Caco-2 (cell line): Measurements from ENCODE around the gene SLC25A26. TPM values are rescaled to one million over a fixed set of nuclear protein-coding genes. Genes with fewer than 3 reads are reported as not detected.

Source experiments
- BruUV-seq: library from RNA; stranded (reverse); fragments of 400-500 nt; replicated peaks from 2 replicates; lab custom pipeline; 2021; lab: Mats Ljungman, UMichigan
- CTCF ChIA-PET: fragments of 300-600 bp; sonication (Branson Sonifier 250); formaldehyde crosslinking; loops from one replicate; lab custom pipeline; 2022; ENCODE audit warnings: antibody characterized with exemption; lab: Charles Lee
- POLR2A ChIA-PET: fragments of 300-600 bp; sonication (Branson Sonifier 250); formaldehyde crosslinking; loops from one replicate; lab custom pipeline; 2022; ENCODE audit warnings: antibody characterized with exemption; lab: Charles Lee
- DNase-seq, 2 experiments: peaks; one replicate each; pipeline versions ENCODE4 v3.0.0 to v3.0.0-alpha.2; 2020 to 2022
- H3K27me3 ChIP-seq: replicated peaks from 2 replicates; pipeline ENCODE4 v1.6.0; 2011; ENCODE audit warnings: low read length; ENCODE audit not compliant: control insufficient read depth, insufficient read depth
- H3K36me3 ChIP-seq: 2 replicates; pipeline ENCODE4 v1.5.1; 2011; ENCODE audit warnings: low read length; ENCODE audit not compliant: control insufficient read depth, insufficient read depth
- H3K4me1 ChIP-seq: fragments of 250-450 bp; sonication (Bioruptor Pico); 2 replicates; pipeline ENCODE4 v1.5.1; 2020; ENCODE audit warnings: mild to moderate bottlenecking
- H3K4me3 ChIP-seq: 2 replicates; pipeline ENCODE4 v1.5.1; 2011; ENCODE audit warnings: low read depth, mild to moderate bottlenecking, control low read depth, low read length
- H3K9me3 ChIP-seq: fragments of 250-450 bp; sonication (Bioruptor Pico); 2 replicates; pipeline ENCODE4 v1.5.1; 2020; ENCODE audit warnings: mild to moderate bottlenecking, moderate library complexity
- H3K27ac Mint-ChIP-seq: one replicate; pipeline ENCODE4 v1.8.0; 2022; ENCODE audit warnings: mixed read lengths; ENCODE audit not compliant: unreplicated experiment
- H3K27me3 Mint-ChIP-seq: one replicate; pipeline ENCODE4 v1.8.0; 2022; ENCODE audit warnings: mixed read lengths; ENCODE audit not compliant: insufficient read depth, unreplicated experiment
- H3K36me3 Mint-ChIP-seq: one replicate; pipeline ENCODE4 v1.8.0; 2022; ENCODE audit warnings: mild to moderate bottlenecking, mixed read lengths; ENCODE audit not compliant: insufficient read depth, unreplicated experiment
- H3K4me1 Mint-ChIP-seq: one replicate; pipeline ENCODE4 v1.8.0; 2022; ENCODE audit warnings: low read depth, mixed read lengths; ENCODE audit not compliant: unreplicated experiment
- H3K4me3 Mint-ChIP-seq: one replicate; pipeline ENCODE4 v1.8.0; 2022; ENCODE audit warnings: mild to moderate bottlenecking, moderate library complexity, mixed read lengths; ENCODE audit not compliant: unreplicated experiment
- H3K9me3 Mint-ChIP-seq: one replicate; pipeline ENCODE4 v1.8.0; 2022; ENCODE audit warnings: mixed read lengths; ENCODE audit not compliant: unreplicated experiment
- intact Hi-C: fragments of 100-400 bp; cut with micrococcal nuclease; formaldehyde crosslinking; loops from one replicate; pipeline ENCODE4 v1.10.0; 2022; ENCODE audit not compliant: unreplicated experiment
- total RNA-seq: library from RNA; stranded (reverse); gene quantifications from 2 replicates; pipeline ENCODE4 v1.2.3, GENCODE V29; 2022
- TF ChIP-seq, protein P1 (sequence below), 2 experiments: fragments of 200-600 bp in 1 of 2; IDR thresholded peaks; 1 replicate in 1 of 2; 2 replicates in 1 of 2; pipeline versions ENCODE4 v1.5.1 to v1.8.0; 2011 to 2022; ENCODE audit warnings: antibody characterized with exemption in 1 of 2, control low read depth in 1 of 2, inconsistent platforms in 1 of 2, low read depth in 1 of 2, low read length in 1 of 2, mild to moderate bottlenecking in 1 of 2, moderate library complexity in 1 of 2; ENCODE audit not compliant: insufficient read depth in 1 of 2, severe bottlenecking in 1 of 2, unreplicated experiment in 1 of 2

The SLC25A26 gene
- total RNA-seq, 1 experiment from 2014 or later, result 25.4 TPM

DNA sequence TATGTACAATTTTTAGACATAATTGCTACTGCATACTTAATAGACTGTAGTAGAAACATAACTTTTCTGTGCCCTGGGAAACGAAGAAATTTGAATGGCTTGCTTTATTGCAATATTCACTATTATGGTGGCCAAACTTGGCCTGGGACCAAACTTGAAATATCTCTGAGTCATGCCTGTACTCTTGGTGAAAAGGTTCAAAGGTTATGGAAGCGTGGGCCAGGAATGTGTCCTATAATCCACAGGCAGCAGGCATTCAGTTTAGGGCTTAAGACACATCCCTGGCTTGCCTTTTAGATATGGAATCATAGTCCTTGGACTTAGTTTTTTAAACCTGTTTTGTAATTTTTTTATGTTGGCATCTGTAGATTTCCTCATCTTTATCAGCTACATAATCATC lies 155.8 kb downstream of the SLC25A26 start:
- Mint-ChIP-seq H3K36me3 (peaks cover 67% of the 10 kb centered on the region), H3K9me3 (no peaks in the 10 kb centered on the region), H3K4me1 (peaks cover 12% of the 10 kb centered on the region), H3K4me3 (no peak overlapping the region), H3K27ac (no peak overlapping the region), H3K27me3 (no peaks in the 10 kb centered on the region)
- Histone ChIP-seq H3K4me3 (no peak overlapping the region), H3K9me3 (no peaks in the 10 kb centered on the region), H3K27me3 (no peaks in the 10 kb centered on the region), H3K4me1 (peaks cover 12% of the 10 kb centered on the region), H3K36me3 (peaks cover 2% of the 10 kb centered on the region)
- BruUV-seq, result no TSS peak
- ChIA-PET CTCF (no interaction called here), POLR2A (no interaction called here)
- TF ChIP-seq, protein P1, sequence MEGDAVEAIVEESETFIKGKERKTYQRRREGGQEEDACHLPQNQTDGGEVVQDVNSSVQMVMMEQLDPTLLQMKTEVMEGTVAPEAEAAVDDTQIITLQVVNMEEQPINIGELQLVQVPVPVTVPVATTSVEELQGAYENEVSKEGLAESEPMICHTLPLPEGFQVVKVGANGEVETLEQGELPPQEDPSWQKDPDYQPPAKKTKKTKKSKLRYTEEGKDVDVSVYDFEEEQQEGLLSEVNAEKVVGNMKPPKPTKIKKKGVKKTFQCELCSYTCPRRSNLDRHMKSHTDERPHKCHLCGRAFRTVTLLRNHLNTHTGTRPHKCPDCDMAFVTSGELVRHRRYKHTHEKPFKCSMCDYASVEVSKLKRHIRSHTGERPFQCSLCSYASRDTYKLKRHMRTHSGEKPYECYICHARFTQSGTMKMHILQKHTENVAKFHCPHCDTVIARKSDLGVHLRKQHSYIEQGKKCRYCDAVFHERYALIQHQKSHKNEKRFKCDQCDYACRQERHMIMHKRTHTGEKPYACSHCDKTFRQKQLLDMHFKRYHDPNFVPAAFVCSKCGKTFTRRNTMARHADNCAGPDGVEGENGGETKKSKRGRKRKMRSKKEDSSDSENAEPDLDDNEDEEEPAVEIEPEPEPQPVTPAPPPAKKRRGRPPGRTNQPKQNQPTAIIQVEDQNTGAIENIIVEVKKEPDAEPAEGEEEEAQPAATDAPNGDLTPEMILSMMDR (IDR thresholded peaks at IDR 0.05; ENCODE audit: insufficient read depth in 1 of 2, low read depth in 1 of 2, low read length in 1 of 2, severe bottlenecking in 1 of 2, unreplicated experiment in 1 of 2), result no peak
- intact Hi-C loops, result no loop called here
- DNase-seq, result peak in 1 of 2 experiments; percentile 22

DNA sequence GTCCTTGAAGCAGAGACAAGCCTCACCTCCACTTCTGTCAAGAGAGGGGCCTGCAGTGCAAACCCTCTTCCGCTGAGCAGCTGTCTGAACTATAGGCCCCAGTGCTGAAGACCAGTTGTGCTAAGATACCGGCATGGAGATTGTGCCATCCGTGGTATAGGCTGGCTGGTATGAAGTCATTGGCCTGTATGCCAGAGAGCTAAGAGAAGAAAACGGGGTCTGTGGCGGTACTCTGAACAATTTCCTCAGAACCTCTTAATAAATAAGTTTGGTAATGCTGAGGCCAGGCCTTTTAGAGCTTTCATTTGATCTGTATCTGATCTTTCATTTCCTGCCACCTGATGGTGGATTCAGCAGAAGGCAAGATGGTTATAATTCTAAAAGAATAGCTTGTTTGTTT lies 157.0 kb downstream of the SLC25A26 start:
- CTCF ChIA-PET, result interaction anchor here (1.3 kb wide), 1 partner anchor 130 kb away, joined by 3 read pairs; no protein-coding TSS in a partner anchor

DNA sequence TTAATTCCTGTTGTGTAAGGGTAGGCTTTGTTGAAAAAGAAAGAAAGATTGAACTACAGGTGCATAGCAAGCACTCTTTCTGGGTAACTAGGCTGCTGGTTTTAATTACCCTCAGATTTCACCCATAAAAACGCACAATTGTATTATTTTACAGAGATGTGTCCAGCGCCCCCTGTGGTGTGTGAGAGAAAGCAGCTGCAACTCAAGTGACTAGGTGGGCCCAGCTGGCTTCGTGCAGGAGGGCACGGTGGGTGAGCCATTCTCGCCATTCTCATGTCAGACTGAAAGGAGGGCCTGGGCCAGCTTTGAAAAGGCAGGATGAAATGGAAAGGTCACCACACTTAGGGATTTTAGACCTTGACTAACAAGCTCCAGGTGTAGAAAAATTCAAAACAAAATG lies 157.5 kb downstream of the SLC25A26 start:
- no peaks in the 10 kb centered on the region for H3K27me3 ChIP-seq
- BruUV-seq, result TSS peak; percentile 19
- H3K36me3 Mint-ChIP-seq, result peaks cover 82% of the 10 kb centered on the region
- no peak for DNase-seq
- ChIA-PET CTCF (interaction anchor here (1.3 kb wide), 1 partner anchor 130 kb away, joined by 3 read pairs; no protein-coding TSS in a partner anchor), POLR2A (interaction anchor here (0.5 kb wide), 1 partner anchor 995 kb away, joined by 3 read pairs; no protein-coding TSS in a partner anchor)
- H3K9me3 ChIP-seq, result no peaks in the 10 kb centered on the region
- H3K27me3 Mint-ChIP-seq, result no peaks in the 10 kb centered on the region
- H3K4me1 ChIP-seq, result peaks cover 12% of the 10 kb centered on the region
- intact Hi-C loops, result no loop called here
- no peak overlapping the region for H3K4me3 Mint-ChIP-seq
- H3K4me3 ChIP-seq, result no peak overlapping the region
- H3K27ac Mint-ChIP-seq, result peak overlapping the region; percentile 26
- H3K4me1 Mint-ChIP-seq, result peaks cover 12% of the 10 kb centered on the region
- TF ChIP-seq, protein P1 (IDR thresholded peaks at IDR 0.05; ENCODE audit: insufficient read depth in 1 of 2, low read depth in 1 of 2, low read length in 1 of 2, severe bottlenecking in 1 of 2, unreplicated experiment in 1 of 2), result peak; percentile 42 to 46
- H3K9me3 Mint-ChIP-seq, result no peaks in the 10 kb centered on the region
- peaks cover 9% of the 10 kb centered on the region for H3K36me3 ChIP-seq

More for the DNA sequence above, 157.0 kb downstream of the SLC25A26 start:
- no peaks in the 10 kb centered on the region for H3K9me3 Mint-ChIP-seq
- intact Hi-C loops, result no loop called here
- H3K4me3 Mint-ChIP-seq, result no peak overlapping the region
- Histone ChIP-seq H3K4me1 (peaks cover 12% of the 10 kb centered on the region), H3K4me3 (no peak overlapping the region), H3K27me3 (no peaks in the 10 kb centered on the region), H3K36me3 (peaks cover 6% of the 10 kb centered on the region), H3K9me3 (no peaks in the 10 kb centered on the region)
- peaks cover 78% of the 10 kb centered on the region for H3K36me3 Mint-ChIP-seq
- TF ChIP-seq, protein P1 (IDR thresholded peaks at IDR 0.05; ENCODE audit: insufficient read depth in 1 of 2, low read depth in 1 of 2, low read length in 1 of 2, severe bottlenecking in 1 of 2, unreplicated experiment in 1 of 2), result no peak
- no TSS peak for BruUV-seq
- DNase-seq, result no peak
- peak overlapping the region; percentile 26 for H3K27ac Mint-ChIP-seq
- POLR2A ChIA-PET, result no interaction called here
- no peaks in the 10 kb centered on the region for H3K27me3 Mint-ChIP-seq
- H3K4me1 Mint-ChIP-seq, result peaks cover 12% of the 10 kb centered on the region
